Frontal cortex (tissue), 4 donors: ENCODE measurements around the gene SLC10A7. TPM values are rescaled to one million over a fixed set of nuclear protein-coding genes. Genes with fewer than 3 reads are reported as not detected.

ENCODE experiments used
- DNase-seq, 2 donors: peaks; one replicate each; pipeline ENCODE4 v3.0.0; 2012; ENCODE audit warnings: low spot score in 2 of 2
- FAIRE-seq: peaks from 2 replicates; lab custom pipeline; 2012; peaks lifted over from hg19 to GRCh38; lab: Jason Lieb, UNC
- total RNA-seq: library from RNA; depleted of rRNA; stranded (reverse); fragments of >200 nt; gene quantifications from one replicate; pipeline ENCODE4 v1.2.3, GENCODE V29; 2014
- donor health status: control.
- donor health status: control.
- donor health status: control.

Gene SLC10A7
- total RNA-seq, 1 donor from 2014 or later: 10.2 TPM

DNA sequence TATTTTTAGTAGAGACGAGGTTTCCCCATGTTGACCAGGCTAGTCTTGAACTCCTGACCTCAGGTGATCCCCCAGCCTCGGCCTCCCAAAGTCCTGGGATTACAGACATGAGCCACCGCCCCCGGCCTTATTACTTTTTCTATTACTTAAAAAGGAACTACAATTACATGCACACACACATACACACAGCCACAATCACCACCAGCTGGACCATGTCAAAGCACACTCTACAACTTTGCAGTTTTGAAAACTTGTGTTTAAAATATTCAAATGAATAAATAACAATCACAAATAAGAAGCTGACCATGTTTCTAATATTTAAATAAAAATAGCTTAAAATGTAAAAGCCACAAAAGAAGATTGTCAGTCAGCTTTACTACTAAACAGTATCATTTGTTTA is 23.4 kb downstream of the SLC10A7 start:
- no peak for DNase-seq
- FAIRE-seq: no peak

GRCh38 chr4:146495269-146495668 is 26.5 kb downstream of the SLC10A7 start:
- FAIRE-seq: no peak
- no peak for DNase-seq

DNA sequence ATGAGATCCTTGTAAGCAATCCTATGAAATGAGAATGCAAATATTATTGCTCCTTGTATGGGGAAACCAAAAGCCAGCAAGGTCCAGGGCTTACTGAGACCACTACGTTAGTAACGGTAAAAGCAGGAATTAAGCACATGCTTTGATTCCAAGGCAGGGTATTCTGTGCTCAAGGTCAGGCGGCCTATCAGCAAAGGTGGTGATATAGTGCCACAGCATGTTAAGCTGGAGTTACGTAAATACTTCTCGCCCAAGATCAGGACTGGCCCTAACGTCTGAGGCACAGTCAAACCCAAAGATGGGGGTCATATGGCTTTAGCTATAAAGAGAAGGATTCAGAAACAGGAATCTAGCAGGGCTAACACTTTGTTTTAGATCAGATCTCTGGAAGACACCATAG is 27.6 kb downstream of the SLC10A7 start:
- FAIRE-seq: no peak
- no peak for DNase-seq

GRCh38 chr4:146490106-146490505 is 31.6 kb downstream of the SLC10A7 start:
- DNase-seq (no peak), FAIRE-seq (no peak)

DNA sequence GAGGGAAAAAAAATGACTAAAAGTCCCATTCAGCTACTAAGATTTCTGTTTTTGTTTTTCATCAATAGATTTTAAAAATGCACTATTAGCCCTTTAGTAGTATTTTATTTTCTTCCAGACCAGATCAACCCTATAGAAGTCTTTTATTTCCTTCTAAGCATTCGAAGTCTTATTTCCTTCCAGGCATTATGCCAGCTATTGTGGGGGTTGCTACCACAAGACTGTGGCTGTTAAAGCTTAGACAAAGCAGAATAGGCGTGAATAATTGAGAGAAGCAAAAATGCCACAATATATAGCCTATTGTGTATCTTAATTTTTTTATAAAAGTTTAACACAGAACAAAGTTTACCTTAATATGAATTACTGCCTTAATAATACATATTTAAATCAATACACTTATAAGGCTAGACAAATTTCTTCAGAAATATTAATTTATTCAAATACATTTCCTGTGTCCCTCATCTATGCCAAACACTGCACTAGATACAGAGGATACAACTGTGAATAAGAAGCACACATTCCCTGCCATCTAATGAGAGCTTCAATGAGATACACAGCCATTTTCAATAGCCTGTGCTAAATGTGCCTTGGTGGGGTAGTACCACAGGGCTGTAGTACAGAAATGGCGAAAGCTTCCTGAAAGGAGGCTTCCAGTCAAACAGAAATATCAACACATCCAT is 33.1 kb downstream of the SLC10A7 start:
- DNase-seq (no peak), FAIRE-seq (no peak)

DNA sequence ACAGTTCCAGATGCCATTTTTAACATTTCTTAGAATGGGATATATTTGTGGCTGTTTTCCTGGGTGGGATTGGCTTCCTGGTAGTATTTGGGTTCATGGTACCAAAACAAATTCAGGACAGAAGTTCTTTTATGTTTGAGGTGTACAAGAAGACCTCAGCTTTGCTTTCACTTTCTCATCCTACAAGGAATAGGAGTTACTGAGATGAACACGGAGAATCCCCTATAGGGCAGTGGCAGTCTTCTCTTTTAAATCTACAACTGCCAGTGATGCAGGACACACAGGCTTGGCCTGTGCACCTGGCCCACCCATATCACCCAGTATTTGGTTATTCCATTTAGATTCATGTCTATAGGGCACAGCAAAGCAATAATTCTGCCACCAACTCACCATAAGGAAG is 35.2 kb downstream of the SLC10A7 start:
- DNase-seq (no peak), FAIRE-seq (no peak)

DNA sequence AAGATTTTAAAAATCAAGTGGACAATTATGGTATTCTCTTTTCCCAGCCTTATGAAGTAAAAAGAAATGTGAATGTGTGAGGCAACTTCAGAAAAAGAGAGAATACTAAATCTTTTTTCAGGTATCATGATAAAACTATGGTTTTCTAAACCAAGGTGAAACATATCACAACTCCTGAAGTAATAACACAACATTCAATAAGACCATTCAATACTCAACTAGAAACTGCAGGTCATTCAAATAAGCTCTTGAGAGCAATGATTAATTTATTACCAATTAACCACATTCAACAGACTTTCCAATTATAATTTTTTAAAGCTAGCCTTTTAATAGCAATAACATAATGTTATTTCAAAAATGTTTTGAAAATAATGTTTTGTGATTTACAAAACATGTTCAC is 35.8 kb downstream of the SLC10A7 start:
- FAIRE-seq (peak; percentile 19), DNase-seq (no peak)

DNA sequence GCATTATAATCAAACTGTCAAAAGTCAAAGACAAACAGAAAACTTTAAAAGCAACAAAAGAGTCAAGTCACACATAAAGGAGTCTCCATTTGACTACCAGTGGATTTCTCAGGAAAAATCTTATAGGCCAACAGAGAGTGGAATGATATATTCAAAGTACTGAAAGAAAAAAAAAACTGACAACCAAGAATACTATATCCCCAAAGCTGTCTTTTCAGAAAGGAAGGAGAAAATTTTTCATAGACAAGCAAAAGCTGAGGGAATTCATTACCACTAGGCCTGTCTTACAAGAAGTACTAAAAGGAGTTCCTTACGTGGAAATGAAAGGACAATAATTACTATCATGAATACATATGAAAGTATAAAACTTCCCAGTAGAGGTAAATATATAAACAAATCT is 39.0 kb downstream of the SLC10A7 start:
- DNase-seq: no peak
- FAIRE-seq: no peak

- FAIRE-seq (no peak), DNase-seq (no peak)
Measured at GRCh38 chr4:146481246-146481645, 40.5 kb downstream of the SLC10A7 start.

GRCh38 chr4:146478009-146478408 is 43.7 kb downstream of the SLC10A7 start:
- no peak for FAIRE-seq
- no peak for DNase-seq

GRCh38 chr4:146477054-146477453 is 44.7 kb downstream of the SLC10A7 start:
- no peak for FAIRE-seq

DNA sequence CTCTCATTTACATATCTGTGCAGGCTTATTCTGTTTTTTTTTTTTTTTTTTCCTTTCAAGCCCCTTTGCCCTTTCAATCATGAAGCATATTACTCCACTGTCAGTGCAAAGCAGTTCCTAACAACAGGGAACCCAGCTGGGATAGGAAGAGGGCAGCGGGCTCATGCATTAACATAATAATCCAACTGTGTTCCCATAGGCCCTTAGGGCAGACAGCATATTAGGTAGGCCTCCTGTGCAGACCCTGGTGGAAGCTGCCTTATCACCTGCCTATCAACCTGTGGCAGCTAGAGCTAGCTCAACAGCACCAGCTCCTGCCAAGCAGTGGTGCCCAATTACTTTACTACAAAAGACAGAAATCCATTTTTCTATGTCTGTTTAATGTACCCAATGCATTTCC is 49.3 kb downstream of the SLC10A7 start:
- FAIRE-seq (no peak), DNase-seq (no peak)

More at GRCh38 chr4:146477054-146477453, 44.7 kb downstream of the SLC10A7 start:
- DNase-seq: no peak

DNA sequence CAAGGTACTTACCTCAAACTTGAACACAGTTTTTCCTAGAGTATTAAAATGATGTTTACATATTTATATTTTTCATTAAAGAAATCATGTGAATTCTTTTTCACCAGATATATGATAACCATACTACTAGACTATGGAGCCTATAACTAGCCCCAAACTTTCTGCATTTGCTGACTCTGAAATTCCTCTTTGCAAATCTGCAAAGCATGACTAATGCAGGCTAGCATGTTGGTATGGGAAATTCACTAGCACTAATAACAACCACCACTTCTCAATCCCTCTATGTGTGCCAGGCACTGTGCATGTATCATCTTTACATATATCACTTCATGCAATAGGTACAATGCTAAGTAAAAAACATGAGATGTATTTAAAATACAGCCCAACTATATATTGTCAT is 51.1 kb downstream of the SLC10A7 start:
- no peak for FAIRE-seq
- no peak for DNase-seq

GRCh38 chr4:146469022-146469421 is 52.7 kb downstream of the SLC10A7 start:
- FAIRE-seq (no peak), DNase-seq (no peak)

DNA sequence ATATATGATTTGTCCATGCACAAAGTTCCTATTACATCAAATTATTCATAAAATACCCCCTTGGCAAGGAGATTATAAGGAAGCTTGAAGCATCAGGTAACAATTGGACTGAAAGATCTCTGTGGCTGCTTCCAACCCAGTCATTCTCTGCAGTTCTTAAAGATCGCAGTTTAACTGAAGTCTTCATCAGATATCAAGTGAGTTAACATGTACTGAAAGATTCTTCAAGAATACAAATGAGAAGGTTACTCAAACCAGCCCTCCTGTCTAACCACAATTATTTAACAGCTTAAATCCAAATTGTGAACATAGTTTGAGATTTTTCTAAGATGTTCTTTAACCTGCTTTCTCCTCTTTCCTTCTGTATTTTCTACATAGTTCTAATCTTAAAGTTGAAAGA is 56.1 kb downstream of the SLC10A7 start:
- DNase-seq (no peak), FAIRE-seq (no peak)

DNA sequence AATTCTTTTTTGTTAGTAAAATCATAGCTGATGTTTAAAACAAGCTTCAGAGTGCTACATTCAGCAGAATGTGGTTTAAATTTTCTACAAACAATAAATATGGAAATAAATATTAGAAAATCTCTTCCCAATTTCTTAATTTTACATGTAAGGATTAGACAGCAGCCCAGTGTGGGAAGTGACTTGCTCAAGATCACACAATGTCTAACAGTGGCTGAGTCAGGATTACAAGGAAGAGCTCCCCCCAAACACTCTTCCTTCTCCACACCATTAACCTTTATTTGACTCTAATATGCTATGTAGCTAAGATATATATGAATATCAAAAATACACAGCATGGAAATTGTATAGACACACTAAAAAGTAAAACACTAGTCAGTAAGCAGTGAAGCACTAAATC is 59.5 kb downstream of the SLC10A7 start:
- DNase-seq (no peak), FAIRE-seq (no peak)

DNA sequence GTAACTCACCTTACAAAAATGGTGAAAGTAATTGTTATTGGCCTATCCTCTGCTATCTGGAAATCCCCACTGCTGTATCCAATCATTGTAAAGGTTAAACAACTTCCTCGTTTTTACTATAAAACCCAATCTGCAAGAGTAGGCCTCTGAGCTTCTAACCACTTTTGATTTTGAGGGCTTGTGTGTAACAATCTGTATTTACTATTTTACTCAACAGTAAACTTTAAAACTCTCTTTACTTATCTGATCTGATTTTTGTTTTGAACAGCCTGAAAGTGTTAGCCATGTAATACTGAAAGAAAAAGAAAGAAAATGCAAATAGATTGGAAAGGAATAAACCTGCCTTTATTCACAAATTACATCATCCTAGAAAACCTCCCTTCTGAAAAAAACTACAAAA is 63.1 kb downstream of the SLC10A7 start:
- DNase-seq: no peak
- no peak for FAIRE-seq

- FAIRE-seq: no peak
- DNase-seq: no peak
Measured at GRCh38 chr4:146456681-146457080, 65.1 kb downstream of the SLC10A7 start.

- DNase-seq (no peak), FAIRE-seq (no peak)
Measured at GRCh38 chr4:146453181-146453807, 68.4 kb downstream of the SLC10A7 start.

DNA sequence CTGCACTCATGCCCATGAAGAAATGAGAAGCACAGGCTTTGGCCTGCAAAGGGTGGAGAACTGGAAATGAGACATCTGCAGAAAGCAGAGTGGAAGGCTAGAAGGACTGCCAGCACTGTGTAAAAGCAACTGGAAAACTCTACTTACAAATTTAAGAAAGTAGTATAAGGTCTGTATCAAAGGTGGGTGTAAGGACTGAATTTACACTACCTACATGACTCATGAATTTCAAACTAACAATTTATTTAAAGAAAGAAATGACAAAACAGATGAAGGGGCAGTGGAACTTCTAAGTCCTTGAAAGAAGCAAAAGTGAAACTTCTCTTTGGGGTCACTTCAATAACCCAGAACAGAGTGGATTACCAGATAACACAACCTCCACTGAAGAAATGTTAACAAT is 71.2 kb downstream of the SLC10A7 start:
- no peak for FAIRE-seq
- DNase-seq: no peak

DNA sequence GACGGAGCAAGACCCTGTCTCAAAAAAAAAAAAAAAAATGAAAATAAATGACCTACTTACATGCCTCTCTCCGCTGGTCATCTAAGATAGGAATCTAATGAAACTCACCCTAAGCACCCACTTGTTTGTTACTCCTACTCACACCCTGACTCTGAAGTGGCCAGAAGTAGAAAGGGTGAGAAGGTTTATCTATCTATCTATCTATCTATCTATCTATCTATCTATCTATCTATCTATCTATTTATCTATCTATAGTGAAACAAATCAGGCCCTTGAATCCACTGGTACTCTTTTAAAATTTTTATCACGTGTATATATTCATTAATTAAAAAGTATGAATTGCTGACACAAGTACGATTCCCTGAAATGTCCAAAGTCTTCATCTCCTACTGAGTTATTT is 75.2 kb downstream of the SLC10A7 start:
- DNase-seq: no peak
- FAIRE-seq: no peak
